ENCODE results near the gene CCDC24.
A peak's percentile ranks its signal among the peaks of the same experiment; 100 is the strongest.

The CCDC24 gene

DNA sequence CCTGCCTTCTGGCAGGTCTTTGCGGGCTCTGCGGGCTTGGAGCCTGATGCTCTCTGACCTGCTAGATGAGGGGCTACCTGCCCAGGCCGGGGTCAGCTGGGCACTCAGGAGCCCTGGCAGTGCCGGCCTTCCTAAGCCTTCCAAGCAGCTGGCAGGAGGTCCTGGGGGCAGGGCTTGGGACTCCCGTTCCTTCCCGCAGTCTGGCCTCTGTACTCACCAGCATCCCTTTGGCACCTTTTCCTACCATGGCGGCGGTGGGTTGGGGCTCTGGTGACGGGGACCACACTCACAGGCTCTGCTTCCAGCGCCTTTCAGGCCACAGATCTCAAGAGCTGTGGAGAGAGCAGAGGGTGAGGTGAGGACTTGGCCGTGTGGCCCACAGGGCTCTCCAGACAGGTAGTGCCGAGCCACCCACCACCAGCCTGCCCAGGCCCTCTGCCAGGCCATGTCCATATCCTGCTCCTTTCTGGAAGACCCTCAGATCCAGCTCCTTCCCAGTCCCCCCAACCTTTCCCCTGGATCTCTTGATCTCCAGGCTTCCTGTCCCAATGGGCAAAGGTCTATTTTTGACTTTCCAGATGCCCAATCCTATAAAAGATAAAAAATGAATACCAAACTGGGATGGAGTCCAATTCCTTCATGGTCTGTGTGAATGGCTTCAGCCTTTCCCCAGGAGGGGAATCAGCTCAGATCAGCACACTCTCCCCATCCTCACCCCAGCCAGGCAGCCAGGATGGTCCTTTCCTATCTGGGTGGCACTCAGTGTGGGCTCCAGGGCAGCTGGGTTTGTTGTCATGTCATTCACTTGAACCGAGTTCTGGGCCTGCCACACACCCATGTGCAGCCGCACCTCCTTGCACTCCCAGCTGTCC lies 32.9 kb downstream of the CCDC24 start:
- DNase-seq (ENCODE audit: low read depth in 3 of 3, low spot score in 1 of 3): no peak

DNA sequence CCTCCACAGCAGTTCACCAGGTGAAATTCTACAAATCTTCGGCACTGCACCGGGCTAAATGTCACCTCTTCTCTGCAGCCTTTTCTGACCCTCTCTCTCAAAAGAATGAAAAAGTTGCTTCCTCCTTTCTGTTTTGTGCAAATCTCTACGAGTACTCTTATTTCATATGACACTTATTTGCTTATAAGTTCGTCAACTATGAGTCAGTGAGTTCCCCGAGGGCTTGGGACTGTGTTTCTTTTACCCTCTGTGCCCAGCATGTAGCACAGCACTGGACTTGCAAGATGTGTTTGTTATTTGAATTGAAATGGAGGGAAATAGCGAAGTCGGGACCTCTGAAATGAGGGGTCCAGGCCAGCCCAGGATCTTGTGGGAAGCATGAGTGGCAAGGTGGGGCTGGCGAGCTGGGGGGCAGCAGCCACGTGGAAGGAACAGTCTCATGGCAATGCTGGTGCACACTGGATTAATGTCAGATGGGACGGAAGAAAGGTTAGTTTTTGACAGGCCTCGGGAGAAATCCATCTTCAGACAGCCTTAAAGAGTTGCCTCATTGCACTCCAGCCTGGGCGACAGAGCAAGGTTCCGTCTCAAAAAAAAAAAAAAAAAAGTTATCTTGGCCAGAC lies 33.6 kb downstream of the CCDC24 start:
- no peak for DNase-seq (ENCODE audit: low read depth in 3 of 3, low spot score in 1 of 3)

DNA sequence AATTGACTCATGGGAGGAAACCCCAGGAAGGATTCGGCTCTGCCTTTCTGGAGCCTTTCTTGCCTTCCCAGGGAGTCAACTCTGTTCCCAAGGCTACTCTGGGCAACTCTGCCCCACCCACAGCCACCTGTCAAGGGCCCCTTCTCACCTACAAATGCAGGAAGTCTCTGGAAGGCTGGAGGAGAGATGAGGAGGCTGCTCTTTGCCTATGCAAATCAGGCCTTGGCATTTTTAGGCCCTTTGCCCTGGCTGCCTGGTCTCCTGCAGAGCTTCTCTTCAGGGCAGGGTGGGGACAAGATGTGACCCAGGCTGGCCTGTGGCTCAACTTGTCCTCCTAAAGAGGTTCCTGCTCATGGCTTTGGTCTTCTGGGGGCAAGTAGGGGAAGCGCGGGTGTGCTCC lies 34.4 kb downstream of the CCDC24 start:
- DNase-seq (ENCODE audit: low read depth in 3 of 3, low spot score in 1 of 3): no peak

DNA sequence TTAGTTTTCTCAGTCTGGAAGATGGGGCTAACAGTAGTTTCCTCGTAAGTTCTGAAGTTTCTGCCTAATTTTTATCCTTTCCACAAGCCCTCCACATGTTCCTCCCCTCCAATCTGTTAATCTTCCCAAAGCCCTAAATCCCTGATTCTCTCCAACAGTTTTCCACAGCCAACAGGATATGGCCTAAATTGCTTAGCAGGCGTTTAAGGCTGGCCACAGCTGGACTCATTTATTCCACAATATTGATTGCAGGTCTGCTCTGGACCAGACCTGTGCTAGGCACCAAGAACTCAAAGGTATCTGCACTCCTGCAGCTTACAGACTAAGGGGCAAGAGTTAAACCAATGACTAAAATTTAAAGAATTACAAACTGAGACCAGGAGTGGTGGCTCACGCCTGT lies 35.9 kb downstream of the CCDC24 start:
- no peak for DNase-seq (ENCODE audit: low read depth in 3 of 3, low spot score in 1 of 3)

DNA sequence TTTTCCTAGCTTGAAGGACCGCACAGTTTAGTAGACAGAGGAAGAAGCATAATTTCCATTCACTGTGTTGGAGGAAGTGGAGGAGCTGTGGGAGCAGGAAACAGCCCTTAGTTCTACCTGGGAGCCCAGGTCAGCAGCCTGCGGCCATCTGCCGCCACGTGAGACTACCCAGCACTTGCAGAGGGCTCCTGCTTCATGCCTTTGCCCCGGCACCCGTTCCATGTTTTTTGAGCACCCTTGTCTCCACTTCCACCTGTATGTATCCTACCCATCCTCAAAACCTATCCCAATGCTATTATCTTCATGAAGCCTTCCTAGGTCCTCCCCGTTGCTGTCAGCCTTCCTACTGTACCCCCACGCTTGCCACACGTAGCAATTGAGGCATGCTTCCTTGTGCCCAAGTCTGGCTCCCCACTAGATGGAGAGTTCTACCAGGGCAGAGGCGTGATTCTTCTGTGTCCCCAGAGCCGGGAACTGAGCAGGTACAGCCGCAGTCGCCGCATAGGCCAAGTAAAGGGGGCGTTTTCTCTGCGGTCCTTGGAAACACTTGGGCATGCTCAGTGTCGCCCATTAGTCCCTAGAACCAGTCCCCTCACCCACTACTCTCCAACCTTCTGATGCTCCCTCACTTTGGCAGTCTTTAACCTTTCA lies 38.0 kb downstream of the CCDC24 start:
- no peak for DNase-seq (ENCODE audit: low read depth in 3 of 3, low spot score in 1 of 3)

DNA sequence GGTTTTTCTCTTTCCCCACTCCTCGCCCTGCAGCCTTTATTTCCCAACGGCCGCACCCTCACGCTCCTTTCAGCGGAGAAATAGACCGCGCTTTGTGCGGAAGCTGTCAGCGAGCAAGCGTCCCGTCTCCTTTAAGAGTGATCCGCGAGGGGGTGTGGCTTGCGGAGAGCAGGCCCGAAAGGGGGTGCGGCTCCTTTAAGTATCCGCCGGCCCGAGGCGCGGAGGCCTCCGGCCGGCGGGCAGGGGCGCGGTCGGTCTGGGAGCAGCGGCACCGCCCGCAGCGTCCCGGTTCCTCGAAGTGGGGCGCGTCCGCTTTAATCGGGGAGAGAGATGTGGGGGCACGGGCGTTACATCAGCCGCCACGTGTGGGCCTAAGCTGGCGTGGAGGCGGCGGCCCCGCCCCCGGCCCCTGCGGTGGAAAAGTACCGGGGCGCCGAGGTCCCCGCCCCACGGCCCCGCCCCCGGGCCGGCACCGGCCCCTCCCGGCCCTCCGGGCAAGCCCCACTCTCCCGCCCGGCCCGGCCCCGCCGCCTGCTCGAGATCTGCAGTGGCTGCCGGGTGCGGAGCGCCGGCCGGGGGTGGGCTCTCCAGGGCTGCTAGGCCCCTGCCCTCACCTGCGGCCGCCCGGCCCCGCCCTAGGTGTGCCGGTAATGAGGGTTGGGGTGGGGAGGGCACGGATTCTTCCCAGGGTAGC lies 38.7 kb downstream of the CCDC24 start:
- DNase-seq (ENCODE audit: low read depth in 3 of 3, low spot score in 1 of 3): peak; percentile 54 to 86 (median 67)

DNA sequence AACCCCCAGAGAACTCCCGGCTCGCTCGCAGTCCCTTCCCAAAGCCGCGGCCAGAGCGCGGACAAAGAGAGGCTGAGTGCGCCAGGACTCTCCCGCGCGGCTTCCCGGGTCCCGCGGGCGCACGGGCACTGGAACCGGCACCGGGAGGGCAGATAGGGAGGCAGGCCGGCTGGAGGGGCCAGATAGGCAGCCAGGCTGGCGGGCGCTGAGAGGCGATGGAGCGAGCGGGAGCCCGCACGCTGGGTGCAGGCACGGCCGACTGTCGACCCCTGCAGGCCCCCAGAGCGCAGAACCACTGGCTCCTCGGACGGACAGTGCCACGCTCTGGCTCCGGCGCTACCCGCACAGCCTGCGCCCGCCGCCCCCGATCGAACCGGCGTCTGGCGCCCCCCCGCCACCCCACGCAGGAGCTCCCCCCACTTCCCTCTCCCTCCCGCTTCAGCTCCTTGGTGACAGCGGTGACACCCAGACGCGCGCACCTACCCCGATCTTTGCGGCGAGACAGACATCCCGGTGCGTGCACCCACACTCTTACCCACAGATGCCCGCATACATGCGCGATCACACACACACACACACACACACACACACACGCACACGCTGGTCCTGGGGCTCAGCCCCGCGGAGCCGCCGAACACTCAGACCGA lies 39.3 kb downstream of the CCDC24 start:
- DNase-seq (ENCODE audit: low read depth in 3 of 3, low spot score in 1 of 3): peak in 2 of 3 donors; percentile 26 to 36

DNA sequence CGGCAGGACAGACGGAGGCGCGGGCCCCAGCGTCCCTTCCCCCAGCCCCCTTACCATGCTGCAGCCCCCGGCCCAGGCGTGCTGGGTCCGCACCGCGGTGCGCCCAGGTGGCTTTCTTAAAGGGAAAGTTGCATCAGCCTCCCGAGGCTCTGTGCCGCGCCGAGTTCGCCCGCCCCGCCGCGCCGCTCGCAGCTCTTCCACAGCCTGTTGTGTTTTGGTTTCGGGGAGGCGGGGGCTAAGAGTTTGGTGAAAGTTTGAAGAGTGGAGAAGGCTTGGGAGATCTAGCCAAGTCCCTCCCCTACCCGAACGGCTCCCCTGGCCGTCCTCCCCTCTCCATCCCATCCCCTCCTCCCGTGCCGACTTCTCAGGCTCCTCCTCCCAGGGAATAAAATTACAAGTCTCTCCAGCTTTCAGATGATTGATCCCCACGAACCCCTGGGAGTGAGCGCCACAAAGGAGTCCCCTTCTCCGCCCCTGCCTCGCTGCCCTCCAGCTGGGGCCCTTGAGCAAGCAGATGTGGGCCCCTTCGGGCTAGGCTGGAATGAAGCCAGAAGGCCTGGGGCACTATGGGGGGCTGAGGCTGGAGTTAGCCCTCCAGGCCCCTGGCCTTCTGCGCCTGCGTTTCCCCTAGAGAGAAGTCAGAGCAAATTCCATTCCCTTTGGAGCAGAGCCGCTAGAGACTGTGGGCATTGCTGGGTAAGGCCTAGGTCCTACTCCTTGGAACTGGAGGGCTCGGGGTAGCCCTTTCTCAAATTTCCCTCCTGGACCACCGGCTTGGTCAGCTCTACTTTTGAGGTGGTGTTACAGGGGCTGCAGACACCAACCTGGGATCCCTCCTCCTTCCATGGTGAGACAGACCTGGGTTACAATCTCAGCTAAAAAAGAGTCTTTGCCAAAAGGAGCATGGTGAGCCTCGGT lies 40.1 kb downstream of the CCDC24 start, which contains the start of gene SLC6A9:
Gene SLC6A9 (minus strand): TSS at position 211 of the 918 bp plus-strand sequence. CDS start 7,185 bp downstream, outside the sequence.
- DNase-seq (ENCODE audit: low read depth in 3 of 3, low spot score in 1 of 3): peak in 1 of 3 donors; percentile 49

DNA sequence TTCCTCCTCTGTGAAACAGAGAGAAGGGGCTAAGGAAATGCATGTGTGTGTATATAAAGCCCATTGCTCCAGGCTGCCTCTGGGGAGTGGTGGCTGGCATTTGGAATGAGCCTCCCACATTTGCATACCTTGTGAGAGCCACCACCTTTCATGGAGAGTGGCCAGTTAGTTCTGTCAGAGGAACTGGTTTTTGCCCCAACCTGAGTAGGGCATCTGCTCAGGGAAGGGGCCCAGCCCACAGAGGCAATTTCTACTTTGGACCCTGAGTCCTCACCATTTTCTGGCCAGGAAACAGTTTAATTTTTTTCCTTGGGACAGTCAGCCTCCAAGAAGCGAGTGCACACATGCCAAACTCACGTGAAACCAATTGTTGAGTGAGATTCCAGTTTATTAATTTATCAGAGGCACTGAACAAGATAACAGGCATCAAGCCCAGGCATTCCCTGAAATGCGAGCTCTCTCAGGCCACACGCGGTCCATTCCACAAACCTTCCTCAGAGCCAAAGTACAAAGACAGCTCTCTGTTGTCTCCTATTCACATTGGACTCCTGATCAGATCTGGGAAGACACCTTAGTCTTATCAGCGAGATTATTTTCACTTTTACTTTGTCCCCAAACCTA lies 40.9 kb downstream of the CCDC24 start:
- no peak for DNase-seq (ENCODE audit: low read depth in 3 of 3, low spot score in 1 of 3)

DNA sequence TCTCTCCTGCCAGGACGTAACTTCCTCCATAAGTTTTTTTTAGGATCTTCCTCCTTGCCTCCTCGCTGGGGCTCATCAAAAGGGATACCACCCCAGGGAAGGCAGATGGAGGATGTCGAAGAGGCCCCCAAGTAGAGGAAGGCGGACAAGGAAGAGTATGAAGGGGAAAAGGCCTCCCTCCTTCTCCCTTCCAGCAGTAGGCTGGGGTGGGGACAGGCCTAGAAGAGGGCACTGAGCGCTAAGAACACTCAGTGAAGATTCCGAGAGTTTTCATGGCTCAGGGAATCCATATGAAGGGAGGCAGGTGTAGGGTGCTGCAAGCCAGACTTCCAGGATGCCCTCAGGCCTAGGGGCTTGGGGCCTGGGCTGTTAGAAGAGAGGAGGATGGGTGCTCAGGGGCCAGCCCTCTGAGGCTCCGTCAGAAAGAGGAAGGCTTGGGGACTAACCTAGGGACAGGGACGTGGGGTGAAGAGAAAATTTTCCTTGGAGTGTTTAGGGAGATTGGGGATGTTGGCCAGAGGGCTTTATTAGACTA lies 41.7 kb downstream of the CCDC24 start:
- DNase-seq (ENCODE audit: low read depth in 3 of 3, low spot score in 1 of 3): no peak

DNA sequence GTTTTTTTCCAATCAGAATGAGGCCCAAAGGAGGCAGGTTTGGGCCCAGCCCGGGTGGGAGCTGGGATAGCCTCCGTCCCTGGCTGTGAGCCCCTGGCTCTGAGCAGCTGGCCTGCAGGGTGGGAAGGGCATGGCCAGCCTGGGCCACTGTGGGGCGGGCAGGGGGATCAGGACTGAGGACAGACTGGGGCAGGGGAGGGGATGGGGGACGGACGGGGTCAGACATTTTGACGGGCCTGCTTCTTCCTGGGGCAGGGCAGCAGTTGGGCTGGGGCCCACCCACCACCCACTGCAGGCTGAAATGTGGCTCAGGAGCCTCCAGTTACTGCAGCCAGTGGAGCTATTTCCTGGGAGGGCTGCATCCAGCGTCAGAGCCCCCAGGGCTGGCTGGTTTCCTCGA lies 42.4 kb downstream of the CCDC24 start:
- DNase-seq (ENCODE audit: low read depth in 3 of 3, low spot score in 1 of 3): no peak

DNA sequence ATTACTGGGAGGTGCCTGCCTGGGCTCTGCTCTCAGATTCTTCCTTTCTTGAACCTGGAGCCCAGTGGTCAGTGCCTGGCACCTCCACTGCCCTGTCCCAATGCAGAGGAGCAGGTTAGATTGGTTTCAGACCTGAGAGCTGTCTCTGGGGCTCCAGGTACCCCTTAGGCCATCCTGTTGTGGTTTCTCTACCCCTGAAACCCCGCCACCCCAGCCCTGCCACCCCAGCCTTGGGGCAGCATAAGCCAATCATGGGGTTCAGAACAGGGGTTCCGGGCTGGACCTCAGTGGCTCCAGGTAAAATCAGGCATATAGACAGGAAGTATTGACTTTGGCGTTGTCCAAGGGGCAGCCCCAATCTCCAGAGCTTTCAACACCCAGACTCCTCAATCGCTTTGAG lies 43.0 kb downstream of the CCDC24 start:
- no peak for DNase-seq (ENCODE audit: low read depth in 3 of 3, low spot score in 1 of 3)

DNA sequence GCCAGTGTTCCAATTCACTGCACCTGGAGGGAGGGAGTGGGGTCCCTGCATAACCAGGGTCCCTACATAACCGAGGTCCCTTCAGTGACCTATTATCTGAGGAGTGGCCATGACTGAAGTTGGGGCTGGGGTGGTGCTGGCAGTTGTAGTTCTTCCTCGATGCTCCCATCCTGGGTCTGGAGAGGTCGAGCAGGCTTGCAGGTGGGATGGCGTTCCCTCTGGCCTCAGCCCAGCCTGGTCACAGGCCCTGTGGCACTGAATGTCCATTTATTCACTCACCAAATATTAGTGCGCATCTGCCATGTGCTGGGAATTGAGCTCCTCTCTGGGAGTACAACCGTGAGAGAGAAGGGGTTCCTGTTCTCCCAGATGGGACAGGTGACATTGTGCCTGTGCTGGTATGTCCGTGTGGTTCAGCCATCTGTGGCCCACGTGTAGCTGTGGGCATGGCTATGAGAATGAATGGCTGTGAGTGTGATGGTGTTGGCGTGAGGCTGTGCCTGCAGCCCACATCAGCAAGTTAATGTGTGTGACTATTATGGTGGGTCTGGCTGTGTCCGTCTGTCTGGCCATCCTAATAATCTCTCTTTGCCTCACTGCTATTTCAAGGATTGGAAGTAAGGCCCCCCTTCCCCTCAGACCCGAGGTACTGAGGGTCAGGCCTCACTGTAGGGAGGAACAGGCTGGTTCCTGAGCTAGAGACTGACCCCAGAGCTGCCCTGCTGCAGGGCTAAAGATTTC lies 43.7 kb downstream of the CCDC24 start:
- no peak for DNase-seq (ENCODE audit: low read depth in 3 of 3, low spot score in 1 of 3)

DNA sequence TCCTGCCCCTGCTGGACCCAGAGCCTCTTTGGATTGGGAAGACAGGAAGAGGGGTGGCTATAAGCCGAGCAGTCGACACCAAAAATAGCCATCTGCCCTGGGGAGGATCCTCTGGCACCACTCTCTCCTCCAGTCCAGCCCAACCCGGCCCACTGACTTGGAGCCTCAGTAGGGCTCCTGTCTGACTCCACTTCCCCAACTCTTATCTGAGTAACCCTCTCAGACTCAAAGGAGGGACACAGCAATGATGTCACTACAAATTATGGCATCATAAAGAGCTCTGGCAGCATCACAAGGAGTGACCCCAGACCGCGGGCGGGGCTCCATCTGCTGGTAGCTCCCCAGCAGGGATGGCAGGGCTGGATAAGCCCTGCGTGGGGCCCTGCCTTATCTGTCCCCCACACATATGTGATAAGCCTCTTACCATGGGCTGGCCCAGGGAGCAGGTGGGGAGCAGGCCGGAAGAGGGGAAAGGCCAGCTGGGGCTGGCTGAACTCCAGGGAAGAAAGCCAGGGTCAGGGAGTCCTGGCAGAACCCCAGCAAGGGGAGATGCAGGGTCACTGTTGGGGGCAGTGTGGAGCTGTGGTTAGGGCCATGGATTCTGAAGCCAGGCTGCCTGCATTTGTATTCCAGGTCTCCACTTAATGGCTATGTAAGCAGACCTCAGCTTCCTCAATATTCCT lies 44.5 kb downstream of the CCDC24 start:
- DNase-seq (ENCODE audit: low read depth in 3 of 3, low spot score in 1 of 3): no peak

DNA sequence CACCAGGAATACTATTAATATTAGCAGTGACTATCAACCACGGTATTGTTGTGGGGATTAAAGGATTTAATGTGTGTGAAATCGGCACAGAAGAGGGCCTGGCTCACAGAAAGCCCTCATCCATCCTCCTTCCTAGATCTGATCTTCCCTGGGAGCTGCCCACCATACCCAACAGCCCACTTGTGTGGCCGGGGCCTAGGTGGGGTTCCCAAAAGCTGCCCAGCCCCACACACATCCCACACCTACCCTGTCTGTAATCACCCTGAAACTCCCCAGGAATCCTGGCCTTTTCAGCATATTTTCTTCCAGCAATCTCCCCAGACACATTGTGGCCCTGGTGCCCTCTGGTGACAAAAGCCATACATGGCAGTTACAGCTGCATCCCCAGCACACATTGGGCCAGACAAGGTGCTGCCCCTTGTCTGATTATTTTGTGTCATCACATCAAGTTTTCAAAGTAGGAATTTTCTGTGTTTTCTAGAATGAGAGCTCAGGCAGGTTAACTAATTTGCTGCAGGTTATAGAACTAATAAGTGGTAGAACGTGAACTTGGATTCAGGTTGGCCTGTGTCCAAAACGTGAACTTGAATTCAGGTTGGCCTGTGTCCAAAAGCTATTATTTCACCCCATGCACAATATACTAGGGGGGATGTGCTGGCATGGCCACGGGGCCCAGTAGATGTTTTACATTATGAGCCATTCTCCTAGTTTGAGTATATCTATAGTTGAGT lies 45.2 kb downstream of the CCDC24 start:
- DNase-seq (ENCODE audit: low read depth in 3 of 3, low spot score in 1 of 3): peak; percentile 16 to 49 (median 32)

DNA sequence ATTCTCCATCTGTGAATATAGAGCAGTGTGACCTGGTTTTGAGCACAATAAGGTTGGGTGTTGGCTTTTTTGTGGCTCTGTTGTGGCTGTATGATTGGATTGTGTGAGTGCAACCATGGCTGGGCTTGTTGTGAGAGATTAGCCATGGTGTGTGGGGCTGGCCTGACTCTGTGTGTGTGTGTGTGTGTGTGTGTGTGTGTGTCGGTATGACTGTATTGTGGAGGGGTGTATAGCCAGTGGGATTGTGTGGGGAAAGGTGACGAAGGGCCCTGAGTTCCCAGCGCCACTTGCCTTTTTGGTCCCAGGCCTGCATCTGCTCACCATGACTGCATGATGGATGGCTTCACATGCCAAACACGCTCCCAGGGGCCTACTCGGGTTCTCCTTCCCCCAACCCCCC lies 45.8 kb downstream of the CCDC24 start:
- no peak for DNase-seq (ENCODE audit: low read depth in 3 of 3, low spot score in 1 of 3)

Data from stimulated activated CD4-positive, alpha-beta T cell treated with anti-CD3 and anti-CD28 coated beads, TNF-alpha, amount 100 ng/mL, for 1 hour (primary cell).